Smooth muscle cell (in vitro differentiated cells): ENCODE data around the gene NUDT8. TPM values are rescaled to one million over a fixed set of nuclear protein-coding genes. Genes with fewer than 3 reads are reported as not detected.

ENCODE experiments used
- DNase-seq: peaks from one replicate; lab custom pipeline; 2025; ENCODE audit not compliant: unreplicated experiment; lab: John Stamatoyannopoulos, UW
- H2AFZ ChIP-seq: fragments of 200-600 bp; sonication (generic); 2 replicates; pipeline ENCODE4 v1.6.0; 2016; ENCODE audit warnings: antibody characterized with exemption, low read depth, mild to moderate bottlenecking
- H3F3A ChIP-seq: fragments of 200-600 bp; sonication (generic); 2 replicates; pipeline ENCODE4 v1.6.0; 2017; ENCODE audit warnings: antibody characterized with exemption, low read depth
- H3K27ac ChIP-seq: fragments of 200-600 bp; sonication (generic); 2 replicates; pipeline ENCODE4 v1.5.1; 2016; ENCODE audit warnings: low read depth, mild to moderate bottlenecking
- H3K27me3 ChIP-seq: fragments of 200-600 bp; sonication (generic); 2 replicates; pipeline ENCODE4 v1.6.1; 2016; ENCODE audit warnings: low read depth, mild to moderate bottlenecking
- H3K36me3 ChIP-seq: fragments of 200-600 bp; sonication (generic); 2 replicates; pipeline ENCODE4 v1.5.1; 2016; ENCODE audit warnings: low read depth
- H3K4me1 ChIP-seq: fragments of 200-600 bp; sonication (generic); 2 replicates; pipeline ENCODE4 v1.5.1; 2016; ENCODE audit warnings: low read depth
- H3K4me2 ChIP-seq: fragments of 200-600 bp; sonication (generic); 2 replicates; pipeline ENCODE4 v1.6.0; 2016; ENCODE audit warnings: mild to moderate bottlenecking
- H3K4me3 ChIP-seq: fragments of 200-600 bp; sonication (generic); 2 replicates; pipeline ENCODE4 v1.5.1; 2016; ENCODE audit warnings: mild to moderate bottlenecking
- H3K79me2 ChIP-seq: fragments of 200-600 bp; sonication (generic); 2 replicates; pipeline ENCODE4 v1.6.0; 2016; ENCODE audit warnings: low read depth, mild to moderate bottlenecking
- H3K9ac ChIP-seq: fragments of 200-600 bp; sonication (generic); 2 replicates; pipeline ENCODE4 v1.6.0; 2016; ENCODE audit warnings: low read depth
- H3K9me3 ChIP-seq: fragments of 200-600 bp; sonication (generic); replicated peaks from 2 replicates; pipeline ENCODE4 v1.5.1; 2016; ENCODE audit warnings: low read depth
- H4K20me1 ChIP-seq: fragments of 200-600 bp; sonication (generic); 2 replicates; pipeline ENCODE4 v1.6.0; 2016; ENCODE audit warnings: low read depth
- WGBS: methylation state at CpG from one replicate; pipeline ENCODE4 v1.1.7; 2016; ENCODE audit warnings: low lambda C conversion rate; 5-methylcytosine and 5-hydroxymethylcytosine counted together
- polyA plus RNA-seq: library from polyadenylated mRNA; unstranded; fragments of >200 nt; fragmentation: Nextera tagmentation; extraction: Ambion mirVana; gene quantifications from 2 replicates; pipeline ENCODE4 v1.2.1, GENCODE V29; 2016
- small RNA-seq: library from RNA; depleted of rRNA; stranded (forward); fragments of <200 nt; gene quantifications from one replicate; pipeline ENCODE3, GENCODE V24; 2014
- total RNA-seq: library from RNA; depleted of rRNA; stranded (reverse); fragments of >200 nt; gene quantifications from 2 replicates; pipeline ENCODE4 v1.2.3, GENCODE V29; 2014
- TF ChIP-seq, protein P1 (sequence below): fragments of 200-600 bp; sonication (generic); IDR thresholded peaks from 2 replicates; pipeline ENCODE4 v1.5.1; 2017; ENCODE audit warnings: borderline replicate concordance, mild to moderate bottlenecking, antibody characterized with exemption; ENCODE audit not compliant: insufficient read depth, poor library complexity, severe bottlenecking

NUDT8 gene
- total and polyA plus RNA-seq, 2 experiments from 2014 or later: 0.67 to 15.6 TPM

DNA sequence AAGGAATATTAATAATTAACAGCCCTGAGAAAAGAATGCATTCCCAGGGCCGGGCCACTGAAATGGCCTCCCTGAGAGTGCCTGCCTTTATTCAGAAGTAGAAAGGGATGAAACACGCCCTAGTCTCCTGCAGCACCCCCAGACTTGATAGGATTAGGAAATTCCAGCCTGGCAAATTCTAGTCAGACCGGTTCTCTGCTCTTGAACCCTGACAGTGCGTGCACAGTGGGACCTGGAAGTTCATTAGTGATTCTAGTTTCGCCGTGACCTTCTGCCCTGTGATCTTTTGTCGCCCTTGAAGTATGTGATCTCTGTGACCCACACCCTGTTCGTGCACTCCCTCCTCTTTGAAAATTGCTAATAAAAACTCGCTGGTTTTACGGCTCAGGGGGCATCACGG, 48.3 kb downstream of the NUDT8 start:
- TF ChIP-seq, protein P1, sequence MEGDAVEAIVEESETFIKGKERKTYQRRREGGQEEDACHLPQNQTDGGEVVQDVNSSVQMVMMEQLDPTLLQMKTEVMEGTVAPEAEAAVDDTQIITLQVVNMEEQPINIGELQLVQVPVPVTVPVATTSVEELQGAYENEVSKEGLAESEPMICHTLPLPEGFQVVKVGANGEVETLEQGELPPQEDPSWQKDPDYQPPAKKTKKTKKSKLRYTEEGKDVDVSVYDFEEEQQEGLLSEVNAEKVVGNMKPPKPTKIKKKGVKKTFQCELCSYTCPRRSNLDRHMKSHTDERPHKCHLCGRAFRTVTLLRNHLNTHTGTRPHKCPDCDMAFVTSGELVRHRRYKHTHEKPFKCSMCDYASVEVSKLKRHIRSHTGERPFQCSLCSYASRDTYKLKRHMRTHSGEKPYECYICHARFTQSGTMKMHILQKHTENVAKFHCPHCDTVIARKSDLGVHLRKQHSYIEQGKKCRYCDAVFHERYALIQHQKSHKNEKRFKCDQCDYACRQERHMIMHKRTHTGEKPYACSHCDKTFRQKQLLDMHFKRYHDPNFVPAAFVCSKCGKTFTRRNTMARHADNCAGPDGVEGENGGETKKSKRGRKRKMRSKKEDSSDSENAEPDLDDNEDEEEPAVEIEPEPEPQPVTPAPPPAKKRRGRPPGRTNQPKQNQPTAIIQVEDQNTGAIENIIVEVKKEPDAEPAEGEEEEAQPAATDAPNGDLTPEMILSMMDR: no peak
- no peak for DNase-seq
- H3K4me2 ChIP-seq: no peak overlapping the region

DNA sequence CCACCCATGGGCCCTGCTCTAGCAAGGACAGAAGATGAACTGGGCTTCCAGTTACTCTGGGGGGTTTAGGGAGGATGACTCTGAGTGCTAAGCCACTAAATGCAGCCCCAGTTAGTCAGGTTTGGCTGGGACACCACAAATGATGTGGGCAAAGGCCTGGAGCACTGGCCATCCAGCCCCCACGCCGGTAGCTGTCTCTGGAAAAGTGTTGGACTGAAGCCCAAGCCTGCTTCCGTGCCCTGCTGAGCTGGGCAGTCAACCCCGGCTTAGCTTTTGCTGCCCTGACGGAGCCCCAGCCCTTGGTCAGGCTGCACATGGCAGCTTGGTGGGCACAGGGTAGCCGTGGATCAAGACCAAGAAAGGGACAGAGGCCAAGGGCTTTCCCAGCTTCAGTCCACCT, 51.8 kb downstream of the NUDT8 start:
- H3K4me1 ChIP-seq: peaks cover 8% of the 10 kb centered on the region
- H4K20me1 ChIP-seq: no peaks in the 10 kb centered on the region
- DNase-seq: no peak
- H3K9me3 ChIP-seq: no peaks in the 10 kb centered on the region
- no peaks in the 10 kb centered on the region for H3K79me2 ChIP-seq
- H3K4me2 ChIP-seq: no peak overlapping the region
- H3K9ac ChIP-seq: no peak overlapping the region
- WGBS: 95% methylated on average over 6 of the region's 6 CpGs
- no peaks in the 10 kb centered on the region for H3K36me3 ChIP-seq
- H3K27me3 ChIP-seq: no peaks in the 10 kb centered on the region
- TF ChIP-seq, protein P1: no peak
- no peak overlapping the region for H3K4me3 ChIP-seq
- H3K27ac ChIP-seq: no peak overlapping the region
- peaks cover 5% of the 10 kb centered on the region for H3F3A ChIP-seq
- no peak overlapping the region for H2AFZ ChIP-seq

More for the DNA sequence above, 48.3 kb downstream of the NUDT8 start:
- peaks cover 23% of the 10 kb centered on the region for H4K20me1 ChIP-seq
- H3K79me2 ChIP-seq: peaks cover 20% of the 10 kb centered on the region
- no peaks in the 10 kb centered on the region for H3K9me3 ChIP-seq
- no peak overlapping the region for H3K4me3 ChIP-seq
- WGBS: 28% methylated on average over 11 of the region's 11 CpGs
- H3K4me1 ChIP-seq: peaks cover 17% of the 10 kb centered on the region
- H3K9ac ChIP-seq: no peak overlapping the region
- no peak overlapping the region for H3K27ac ChIP-seq
- H3F3A ChIP-seq: peaks cover 12% of the 10 kb centered on the region
- no peaks in the 10 kb centered on the region for H3K27me3 ChIP-seq
- H2AFZ ChIP-seq: no peak overlapping the region
- no peaks in the 10 kb centered on the region for H3K36me3 ChIP-seq

Small RNA genes lying within 50 kb of the gene (small RNA-seq; reads per million reads assigned to genes)
- gene AP003385.3: not detected

Other genes starting within 250 kb of the NUDT8 start
- gene RAD9A, start 238.0 kb downstream of the NUDT8 start, total RNA-seq: 17.3 and 19.5 TPM in 2 replicates
- 20.3 and 21.4 TPM in 2 replicates for gene RAD9A, start 238.0 kb downstream of the NUDT8 start, polyA plus RNA-seq
- 99.3 and 123 TPM in 2 replicates for gene PPP1CA, start 228.1 kb downstream of the NUDT8 start, total RNA-seq
- gene PPP1CA, start 228.1 kb downstream of the NUDT8 start, polyA plus RNA-seq: 210 and 220 TPM in 2 replicates
- gene TBC1D10C, start 225.9 kb downstream of the NUDT8 start, total RNA-seq: not detected in 2 replicates
- gene TBC1D10C, start 225.9 kb downstream of the NUDT8 start, polyA plus RNA-seq: 0.32 TPM in 1 of 2 replicates, not detected in the other
- 0.36 and 0.85 TPM in 2 replicates for gene CARNS1, start 214.3 kb downstream of the NUDT8 start, total RNA-seq
- gene CARNS1, start 214.3 kb downstream of the NUDT8 start, polyA plus RNA-seq: 1.7 and 3.6 TPM in 2 replicates
- gene RPS6KB2, start 201.4 kb downstream of the NUDT8 start, total RNA-seq: 66.5 and 86.9 TPM in 2 replicates
- 102 and 107 TPM in 2 replicates for gene RPS6KB2, start 201.4 kb downstream of the NUDT8 start, polyA plus RNA-seq
- 2.5 TPM in 1 of 2 replicates, not detected in the other for gene PTPRCAP, start 192.3 kb downstream of the NUDT8 start, total RNA-seq
- gene PTPRCAP, start 192.3 kb downstream of the NUDT8 start, polyA plus RNA-seq: 1.1 TPM in 2 replicates
- 38.9 and 43.8 TPM in 2 replicates for gene CORO1B, start 186.5 kb downstream of the NUDT8 start, total RNA-seq
- 84.6 and 85.8 TPM in 2 replicates for gene CORO1B, start 186.5 kb downstream of the NUDT8 start, polyA plus RNA-seq
- gene GPR152, start 177.2 kb downstream of the NUDT8 start, total RNA-seq: not detected in 2 replicates
- gene GPR152, start 177.2 kb downstream of the NUDT8 start, polyA plus RNA-seq: 0.27 and 0.71 TPM in 2 replicates
- not detected in 2 replicates for gene CABP4, start 174.6 kb downstream of the NUDT8 start, total RNA-seq
- 2.1 TPM in 1 of 2 replicates, not detected in the other for gene CABP4, start 174.6 kb downstream of the NUDT8 start, polyA plus RNA-seq
- gene TMEM134, start 160.7 kb downstream of the NUDT8 start, total RNA-seq: 88.3 and 135 TPM in 2 replicates
- 114 and 149 TPM in 2 replicates for gene TMEM134, start 160.7 kb downstream of the NUDT8 start, polyA plus RNA-seq
- 35.3 and 36.8 TPM in 2 replicates for gene AIP, start 146.9 kb downstream of the NUDT8 start, total RNA-seq
- 57.8 and 61.5 TPM in 2 replicates for gene AIP, start 146.9 kb downstream of the NUDT8 start, polyA plus RNA-seq
- gene PITPNM1, start 124.6 kb downstream of the NUDT8 start, total RNA-seq: 27.6 and 28.9 TPM in 2 replicates
- gene PITPNM1, start 124.6 kb downstream of the NUDT8 start, polyA plus RNA-seq: 35.0 and 48.2 TPM in 2 replicates
- 27.0 and 34.0 TPM in 2 replicates for gene CDK2AP2, start 121.8 kb downstream of the NUDT8 start, total RNA-seq
- 94.2 and 101 TPM in 2 replicates for gene CDK2AP2, start 121.8 kb downstream of the NUDT8 start, polyA plus RNA-seq
- not detected in 2 replicates for gene CABP2, start 106.5 kb downstream of the NUDT8 start, total RNA-seq
- gene CABP2, start 106.5 kb downstream of the NUDT8 start, polyA plus RNA-seq: not detected in 2 replicates
- gene GSTP1, start 46.1 kb downstream of the NUDT8 start, total RNA-seq: 739 and 874 TPM in 2 replicates
- gene GSTP1, start 46.1 kb downstream of the NUDT8 start, polyA plus RNA-seq: 1,489 and 1,525 TPM in 2 replicates
- 110 and 111 TPM in 2 replicates for gene NDUFV1, start 23.0 kb downstream of the NUDT8 start, total RNA-seq
- 201 and 207 TPM in 2 replicates for gene NDUFV1, start 23.0 kb downstream of the NUDT8 start, polyA plus RNA-seq
- gene TBX10, start 9.8 kb upstream of the NUDT8 start, total RNA-seq: not detected in 2 replicates
- gene TBX10, start 9.8 kb upstream of the NUDT8 start, polyA plus RNA-seq: not detected in 2 replicates
- gene ACY3, start 20.8 kb upstream of the NUDT8 start, total RNA-seq: not detected in 2 replicates
- gene ACY3, start 20.8 kb upstream of the NUDT8 start, polyA plus RNA-seq: not detected in 2 replicates
- gene ALDH3B2, start 44.7 kb upstream of the NUDT8 start, total RNA-seq: 2.6 and 5.0 TPM in 2 replicates
- gene ALDH3B2, start 44.7 kb upstream of the NUDT8 start, polyA plus RNA-seq: 0.77 and 3.1 TPM in 2 replicates